ENCODE data around the gene MUC22.
"Not testable (repeated sequence)": the region's sequence is repeated elsewhere in the genome, so short reads cannot be mapped to it uniquely, and the experiment has no call there.

Gene MUC22

DNA sequence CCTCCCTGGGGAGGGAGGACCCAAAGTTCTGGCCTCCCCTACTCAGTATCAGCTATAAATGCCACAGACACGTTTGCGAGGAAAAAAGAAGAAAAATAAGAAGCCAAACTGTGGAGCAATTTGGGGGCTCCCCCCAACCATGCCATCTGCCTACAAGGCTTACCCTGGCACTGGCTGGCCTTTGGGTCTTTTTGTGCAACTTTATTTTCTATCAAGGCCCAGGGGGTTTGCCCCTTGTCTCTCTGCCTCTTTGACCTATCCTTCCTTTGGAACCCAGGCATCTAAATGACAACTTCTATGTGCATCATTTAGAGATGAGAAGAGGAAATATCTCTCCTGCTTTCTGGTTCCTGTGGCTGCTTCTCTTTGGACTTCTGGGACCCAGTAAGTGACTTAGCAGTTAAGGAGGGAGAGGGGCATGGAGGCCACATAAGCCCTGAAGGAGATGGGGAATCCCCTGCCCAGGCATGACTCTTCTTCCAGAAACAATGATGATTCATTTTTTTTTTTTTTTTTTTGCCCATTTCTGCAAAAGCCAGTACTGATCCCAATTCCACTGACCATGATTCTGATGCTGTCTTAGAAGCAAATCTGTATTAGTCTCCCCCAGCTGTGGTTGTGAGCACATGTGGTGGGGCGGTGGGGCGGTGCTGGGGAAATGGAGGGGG, at the start of gene MUC22:
Gene MUC22, plus strand, starts transcription at position 82 of the 668 bp plus-strand sequence. Its CDS starts 233 bp downstream, at position 315.
- DNase-seq (ENCODE audit: low spot score), result no peak

GRCh38 chr6:30960907-30961673, 49.2 kb upstream of the MUC22 start:
- DNase-seq (ENCODE audit: low spot score), result no peak

GRCh38 chr6:30962716-30963115, 47.6 kb upstream of the MUC22 start:
- no peak for DNase-seq (ENCODE audit: low spot score)

GRCh38 chr6:30963641-30964040, 46.6 kb upstream of the MUC22 start:
- no peak for DNase-seq (ENCODE audit: low spot score)

DNA sequence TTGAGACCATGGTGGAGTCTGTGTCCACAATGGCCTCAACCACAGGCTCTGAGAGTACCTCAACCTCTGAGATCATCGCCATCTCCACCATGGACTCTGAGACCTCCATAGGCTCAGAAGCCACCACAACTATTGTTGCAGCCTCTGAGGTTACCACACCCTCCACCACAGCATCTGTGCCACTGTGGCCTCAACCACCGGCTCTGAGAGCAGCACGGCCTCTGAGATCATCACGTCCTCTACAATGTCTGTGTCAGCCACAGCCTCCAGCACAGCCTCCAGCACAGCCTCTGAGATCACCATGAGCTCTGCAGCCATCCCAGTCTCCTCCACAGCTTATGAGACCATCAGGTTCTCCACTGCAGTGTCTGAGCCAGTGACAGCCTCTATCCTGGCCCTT, 46.2 kb upstream of the MUC22 start:
- DNase-seq (ENCODE audit: low spot score), result no peak

DNA sequence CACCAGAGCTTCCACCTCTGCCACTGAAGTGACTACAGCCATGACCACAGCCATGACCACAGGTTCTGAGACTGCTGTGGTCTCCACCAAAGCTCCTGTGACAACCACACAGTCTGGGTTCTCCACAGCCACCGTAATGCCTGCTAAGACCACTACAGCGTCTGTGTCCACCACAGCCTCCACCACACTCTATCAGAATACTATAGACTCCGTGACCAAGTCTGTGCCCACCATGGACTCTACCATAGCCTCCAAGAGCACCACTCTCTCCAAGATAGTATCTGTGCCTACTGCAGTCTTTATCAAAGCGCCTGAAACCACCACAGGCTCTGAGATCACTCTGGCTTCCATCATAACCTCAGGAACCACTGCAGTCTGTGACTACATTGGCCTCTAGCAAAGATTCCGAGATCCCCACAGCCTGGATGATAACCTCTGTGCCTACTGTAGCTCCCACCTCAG, 45.1 kb upstream of the MUC22 start:
- DNase-seq (ENCODE audit: low spot score), result no peak

- DNase-seq (ENCODE audit: low spot score), result no peak
These were observed 44.1 kb upstream of the MUC22 start for GRCh38 chr6:30966154-30966553.

DNA sequence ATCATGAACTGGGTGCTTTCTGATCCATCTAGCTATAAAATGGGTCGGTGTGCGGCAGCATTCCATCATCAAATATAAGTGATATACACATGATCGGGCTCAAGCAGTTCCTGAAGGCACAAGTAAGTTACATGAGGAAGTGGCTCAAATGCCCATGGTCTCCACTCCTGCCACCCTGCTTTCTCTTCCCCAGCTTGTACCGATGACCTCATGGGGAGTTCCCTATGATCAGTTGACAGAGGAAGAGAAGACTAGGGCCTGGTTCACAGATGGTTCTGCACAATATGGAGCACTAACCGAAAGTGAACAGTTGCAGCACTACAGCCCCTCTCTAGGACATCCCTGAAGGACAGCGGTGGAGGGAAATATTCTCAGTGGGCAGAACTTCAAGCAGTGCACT, 41.1 kb upstream of the MUC22 start:
- not testable (repeated sequence) for DNase-seq (ENCODE audit: low spot score)

DNA sequence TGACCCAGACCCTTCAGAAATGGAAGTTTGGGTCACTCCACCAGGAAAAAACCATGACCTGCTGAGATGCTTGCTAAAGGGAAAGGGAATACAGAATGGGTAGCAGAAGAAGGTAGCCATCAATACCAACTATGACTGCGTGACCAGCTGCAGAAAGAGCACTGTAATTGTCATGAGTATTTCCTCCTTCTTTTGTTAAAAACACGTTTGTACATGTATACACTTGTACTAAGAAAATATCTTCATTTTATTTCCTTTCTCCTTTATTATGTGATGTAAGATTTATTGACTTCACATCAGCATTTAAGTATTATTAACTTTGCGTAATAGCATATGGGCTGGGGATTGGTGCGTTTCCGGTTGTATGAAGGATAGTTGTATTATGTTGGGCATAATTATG, 39.3 kb upstream of the MUC22 start:
- no peak for DNase-seq (ENCODE audit: low spot score)

- no peak for DNase-seq (ENCODE audit: low spot score)
These were observed 37.5 kb upstream of the MUC22 start for GRCh38 chr6:30972816-30973215.

DNA sequence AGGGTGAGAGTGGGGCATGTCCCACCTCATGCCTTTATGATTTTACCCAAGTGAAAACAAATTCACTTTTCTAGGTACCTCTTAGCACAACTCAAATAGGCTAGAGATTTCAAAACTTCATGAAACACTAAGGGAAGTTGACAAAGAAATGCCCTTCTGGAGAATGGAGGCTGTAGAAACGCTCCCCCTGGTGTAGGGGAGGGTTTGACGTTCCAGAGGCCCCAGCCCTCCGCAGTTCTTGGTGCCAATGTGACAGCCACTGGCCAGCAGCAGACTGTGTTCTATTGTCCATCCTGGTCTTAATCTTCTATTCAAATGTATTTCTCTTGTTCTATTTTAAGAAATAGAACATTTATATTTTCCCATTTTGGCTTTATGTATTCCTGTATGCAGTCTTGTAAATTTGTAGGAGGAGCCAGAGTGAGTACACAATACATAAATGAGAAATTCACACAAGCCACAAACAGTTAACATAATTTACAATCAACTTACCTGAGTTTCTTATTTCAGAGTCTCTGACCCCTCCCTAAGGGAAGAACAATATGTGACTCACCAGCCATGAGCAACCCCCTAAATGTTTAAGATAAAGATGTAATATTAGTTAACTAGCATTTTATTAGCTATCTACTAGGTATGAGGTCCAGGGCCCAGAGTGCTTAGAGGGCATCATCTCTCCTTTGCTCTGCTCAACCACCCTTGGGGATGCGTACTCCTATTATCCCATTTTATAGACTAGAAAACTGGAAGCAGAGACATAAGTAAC, 35.6 kb upstream of the MUC22 start:
- DNase-seq (ENCODE audit: low spot score), result no peak

DNA sequence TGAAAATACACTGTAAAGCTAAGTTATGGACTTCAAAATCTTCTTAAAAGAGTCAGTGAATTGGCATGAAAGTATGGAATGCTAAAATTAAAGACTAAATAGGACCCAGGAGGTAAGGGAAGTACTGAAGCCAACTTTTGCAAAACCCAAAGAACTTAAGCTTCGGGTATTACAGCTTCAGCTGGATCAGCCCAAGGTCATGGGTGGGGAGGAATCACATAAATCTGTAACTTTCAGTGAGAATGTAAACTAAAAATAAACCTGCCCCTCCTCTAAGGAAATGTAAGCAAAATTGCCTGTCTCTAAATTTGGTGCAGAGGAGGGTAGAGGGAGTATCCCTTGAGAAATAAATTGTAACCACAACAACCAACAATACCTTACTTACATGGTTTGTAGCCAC, 31.1 kb upstream of the MUC22 start:
- no peak for DNase-seq (ENCODE audit: low spot score)

GRCh38 chr6:30979690-30980089, 30.6 kb upstream of the MUC22 start:
- DNase-seq (ENCODE audit: low spot score), result no peak

GRCh38 chr6:30981942-30982772, 28.1 kb upstream of the MUC22 start:
- DNase-seq (ENCODE audit: low spot score), result no peak

GRCh38 chr6:30983439-30983838, 26.8 kb upstream of the MUC22 start, which contains the start of gene MUC21:
TSS of gene MUC21 (plus strand) at chr6:30983718. CDS start at chr6:30983959, 241 bp downstream.
- DNase-seq (ENCODE audit: low spot score), result no peak

DNA sequence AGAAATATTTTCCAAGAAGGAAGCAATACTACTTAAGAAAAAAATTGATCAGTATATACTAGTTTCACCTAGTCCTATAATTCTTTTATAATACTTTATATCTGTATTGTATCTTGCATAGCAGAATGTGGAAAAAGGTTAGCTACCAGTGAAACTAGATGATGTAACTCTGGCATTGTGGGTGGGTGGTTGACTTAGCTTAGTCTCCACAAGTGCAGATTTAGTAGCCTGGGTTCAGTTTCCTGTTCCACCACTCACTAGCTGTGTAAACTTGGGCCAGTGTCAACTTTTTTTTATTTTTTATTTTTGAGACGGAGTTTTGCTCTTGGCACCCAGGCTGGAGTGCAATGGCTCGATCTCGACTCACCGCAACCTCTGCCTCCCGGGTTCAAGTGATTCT, 24.8 kb upstream of the MUC22 start:
- no peak for DNase-seq (ENCODE audit: low spot score)

DNA sequence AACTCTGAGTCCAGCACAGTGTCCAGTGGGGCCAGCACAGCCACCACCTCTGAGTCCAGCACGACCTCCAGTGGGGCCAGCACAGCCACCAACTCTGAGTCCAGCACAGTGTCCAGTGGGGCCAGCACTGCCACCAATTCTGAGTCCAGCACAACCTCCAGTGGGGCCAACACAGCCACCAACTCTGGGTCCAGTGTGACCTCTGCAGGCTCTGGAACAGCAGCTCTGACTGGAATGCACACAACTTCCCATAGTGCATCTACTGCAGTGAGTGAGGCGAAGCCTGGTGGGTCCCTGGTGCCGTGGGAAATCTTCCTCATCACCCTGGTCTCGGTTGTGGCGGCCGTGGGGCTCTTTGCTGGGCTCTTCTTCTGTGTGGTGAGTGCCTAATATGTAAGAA, 23.0 kb upstream of the MUC22 start:
- DNase-seq (ENCODE audit: low spot score), result no peak

- DNase-seq (ENCODE audit: low spot score), result no peak
These were observed 22.0 kb upstream of the MUC22 start for GRCh38 chr6:30988209-30988825.

GRCh38 chr6:30990422-30991086, 19.7 kb upstream of the MUC22 start:
- DNase-seq (ENCODE audit: low spot score), result no peak

GRCh38 chr6:30991891-30992290, 18.4 kb upstream of the MUC22 start:
- DNase-seq (ENCODE audit: low spot score), result no peak

- DNase-seq (ENCODE audit: low spot score), result no peak
These were observed 13.0 kb upstream of the MUC22 start for GRCh38 chr6:30997301-30997700.
